ENCODE measurements around the gene SYT14. TPM values are rescaled to one million over a fixed set of nuclear protein-coding genes. Genes with fewer than 3 reads are reported as not detected.
"Not testable (repeated sequence)": the region's sequence is repeated elsewhere in the genome, so short reads cannot be mapped to it uniquely, and the experiment has no call there.

The SYT14 gene
- total RNA-seq, 1 donor from 2014 or later, result not detected

GRCh38 chr1:210151052-210151672 is 213.1 kb downstream of the SYT14 start:
- DNase-seq (ENCODE audit: missing footprints) (no peak), ATAC-seq (no peak)
- intact Hi-C loops (cut with DNase I), result no loop called here

- intact Hi-C loops (cut with DNase I), result no loop called here
- ATAC-seq (no peak), DNase-seq (ENCODE audit: missing footprints) (no peak)
Measured at GRCh38 chr1:210159211-210159610, 221.2 kb downstream of the SYT14 start.

GRCh38 chr1:210170220-210170619 is 232.2 kb downstream of the SYT14 start:
- no peak for DNase-seq (ENCODE audit: missing footprints)

GRCh38 chr1:210174133-210174532 is 236.1 kb downstream of the SYT14 start:
- intact Hi-C loops (cut with DNase I), result no loop called here
- ATAC-seq, result no peak
- no peak for DNase-seq (ENCODE audit: missing footprints)

More at GRCh38 chr1:210170220-210170619, 232.2 kb downstream of the SYT14 start:
- ATAC-seq, result no peak
- intact Hi-C loops (cut with DNase I), result no loop called here

GRCh38 chr1:210185063-210185462 is 247.0 kb downstream of the SYT14 start:
- DNase-seq (ENCODE audit: missing footprints) (no peak), ATAC-seq (no peak)
- intact Hi-C loops (cut with DNase I), result no loop called here

GRCh38 chr1:210187849-210188606 is 250.0 kb downstream of the SYT14 start:
- ATAC-seq; DNase-seq (ENCODE audit: missing footprints); intact Hi-C loops (cut with DNase I): not testable (repeated sequence)

- ATAC-seq, result no peak
- DNase-seq (ENCODE audit: missing footprints), result no peak
- intact Hi-C loops (cut with DNase I), result no loop called here
Measured at GRCh38 chr1:210189426-210189825, 251.4 kb downstream of the SYT14 start.

GRCh38 chr1:210195635-210196160 is 257.7 kb downstream of the SYT14 start:
- intact Hi-C loops (cut with DNase I), result loop anchor here (5.0 kb wide), 1 partner anchor 117 kb away; no protein-coding TSS in a partner anchor
- ATAC-seq (no peak), DNase-seq (ENCODE audit: missing footprints) (no peak)

GRCh38 chr1:210196266-210196665 is 258.2 kb downstream of the SYT14 start:
- ATAC-seq; DNase-seq (ENCODE audit: missing footprints): not testable (repeated sequence)
- intact Hi-C loops (cut with DNase I), result loop anchor here (5.0 kb wide), 1 partner anchor 116 kb away; no protein-coding TSS in a partner anchor

GRCh38 chr1:210198840-210199239 is 260.8 kb downstream of the SYT14 start:
- DNase-seq (ENCODE audit: missing footprints) (no peak), ATAC-seq (no peak)
- intact Hi-C loops (cut with DNase I), result loop anchor here (5.0 kb wide), 1 partner anchor 113 kb away; no protein-coding TSS in a partner anchor

GRCh38 chr1:210200124-210200736 is 262.2 kb downstream of the SYT14 start:
- intact Hi-C loops (cut with DNase I), result no loop called here
- DNase-seq (ENCODE audit: missing footprints), result no peak
- no peak for ATAC-seq

GRCh38 chr1:210201681-210202080 is 263.7 kb downstream of the SYT14 start:
- ATAC-seq (no peak), DNase-seq (ENCODE audit: missing footprints) (no peak)
- intact Hi-C loops (cut with DNase I), result no loop called here

- intact Hi-C loops (cut with DNase I), result no loop called here
- DNase-seq (ENCODE audit: missing footprints) (no peak), ATAC-seq (no peak)
Measured at GRCh38 chr1:210207597-210208450, 269.8 kb downstream of the SYT14 start.

- DNase-seq (ENCODE audit: missing footprints) (no peak), ATAC-seq (no peak)
- intact Hi-C loops (cut with DNase I), result no loop called here
Measured at GRCh38 chr1:210213335-210213734, 275.3 kb downstream of the SYT14 start.

- DNase-seq (ENCODE audit: missing footprints), result no peak
- ATAC-seq, result no peak
- intact Hi-C loops (cut with DNase I), result no loop called here
Measured at GRCh38 chr1:210214573-210215409, 276.8 kb downstream of the SYT14 start.

GRCh38 chr1:210217482-210217881 is 279.5 kb downstream of the SYT14 start:
- no peak for DNase-seq (ENCODE audit: missing footprints)
- intact Hi-C loops (cut with DNase I), result no loop called here
- no peak for ATAC-seq

GRCh38 chr1:210218047-210218446 is 280.0 kb downstream of the SYT14 start:
- DNase-seq (ENCODE audit: missing footprints), result no peak
- intact Hi-C loops (cut with DNase I), result no loop called here
- ATAC-seq, result no peak

Measured in Right ventricle myocardium inferior (tissue), 1 donor.